SK-N-SH (cell line): ENCODE results near the gene APP. TPM values are rescaled to one million over a fixed set of nuclear protein-coding genes. Genes with fewer than 3 reads are reported as not detected.

Source experiments
- CTCF ChIA-PET: fragments of 300-600, 350-600 bp; formaldehyde crosslinking; extraction: SDS; loops from one replicate; lab custom pipeline; 2021; lab: Yijun Ruan, JAX
- POLR2A ChIA-PET: fragments of 350-600 bp; sonication (Branson Sonifier 250); formaldehyde crosslinking; extraction: SDS; loops from one replicate; lab custom pipeline; 2020; ENCODE audit warnings: antibody characterized with exemption, inconsistent platforms; lab: Yijun Ruan, JAX
- DNase-seq: peaks from one replicate; pipeline ENCODE4 v3.0.0; 2012
- H2AFZ ChIP-seq: fragments of 200-600 bp; sonication (generic); 2 replicates; pipeline ENCODE4 v1.8.1; 2016; ENCODE audit warnings: antibody characterized with exemption, mild to moderate bottlenecking, low read depth
- H3F3A ChIP-seq: fragments of 200-600 bp; sonication (generic); replicated peaks from 2 replicates; pipeline ENCODE3; 2016; ENCODE audit warnings: antibody characterized with exemption, mild to moderate bottlenecking; ENCODE audit not compliant: insufficient read depth
- H3K27ac ChIP-seq, 2 experiments: fragments of 200-500 bp in 1 of 2; fragments of 200-600 bp in 1 of 2; sonication (Bioruptor generic) in 1 of 2; sonication (generic), shearing (Covaris generic) in 1 of 2; 2 replicates each; pipeline versions ENCODE4 v1.5.1 to v1.6.1; 2014 to 2016; ENCODE audit warnings: low read depth in 2 of 2, inconsistent platforms in 1 of 2, low read length in 1 of 2, mild to moderate bottlenecking in 1 of 2, mixed read lengths in 1 of 2
- H3K27me3 ChIP-seq: fragments of 200-600 bp; sonication (generic), shearing (Covaris generic); 2 replicates; pipeline ENCODE4 v1.6.1; 2016; ENCODE audit warnings: mixed run types; ENCODE audit not compliant: insufficient read depth
- H3K36me3 ChIP-seq, 2 experiments: fragments of 200-500 bp in 1 of 2; fragments of 200-600 bp in 1 of 2; sonication (Bioruptor generic) in 1 of 2; sonication (generic) in 1 of 2; replicated peaks in 1 of 2; 2 replicates each; pipeline versions ENCODE3 to v1.5.1; 2014 to 2016; ENCODE audit warnings: low read length in 1 of 2, mild to moderate bottlenecking in 1 of 2; ENCODE audit not compliant: insufficient read depth in 2 of 2, control insufficient read depth in 1 of 2
- H3K4me1 ChIP-seq, 2 experiments: fragments of 200-500 bp in 1 of 2; fragments of 200-600 bp in 1 of 2; sonication (Bioruptor generic) in 1 of 2; sonication (generic), shearing (Covaris generic) in 1 of 2; 2 replicates each; pipeline versions ENCODE4 v1.5.1 to v1.6.1; 2014 to 2016; ENCODE audit warnings: low read depth in 1 of 2, low read length in 1 of 2, mixed run types in 1 of 2; ENCODE audit not compliant: insufficient read depth in 2 of 2, control insufficient read depth in 1 of 2
- H3K4me2 ChIP-seq: fragments of 200-600 bp; sonication (generic), shearing (Covaris generic); 2 replicates; pipeline ENCODE4 v1.6.1; 2017; ENCODE audit warnings: mixed run types
- H3K4me3 ChIP-seq, 2 experiments: fragments of 200-500 bp in 1 of 2; fragments of 200-600 bp in 1 of 2; sonication (Bioruptor generic) in 1 of 2; sonication (generic), shearing (Covaris generic) in 1 of 2; 2 replicates each; pipeline versions ENCODE4 v1.5.1 to v1.8.1; 2014 to 2016; ENCODE audit warnings: low read depth in 2 of 2, inconsistent platforms in 1 of 2, low read length in 1 of 2, mild to moderate bottlenecking in 1 of 2, mixed read lengths in 1 of 2, moderate library complexity in 1 of 2
- H3K79me2 ChIP-seq: fragments of 200-600 bp; sonication (generic); 2 replicates; pipeline ENCODE4 v1.8.1; 2017; ENCODE audit warnings: mild to moderate bottlenecking; ENCODE audit not compliant: insufficient read depth
- H3K9ac ChIP-seq: fragments of 200-600 bp; sonication (generic); 2 replicates; pipeline ENCODE4 v1.6.1; 2017; ENCODE audit warnings: mixed run types
- H3K9me2 ChIP-seq: fragments of 200-600 bp; sonication (generic); 2 replicates; pipeline ENCODE4 v1.6.1; 2017; ENCODE audit warnings: mixed run types
- H3K9me3 ChIP-seq: fragments of 200-600 bp; sonication (generic); 2 replicates; pipeline ENCODE4 v1.6.1; 2017; ENCODE audit warnings: mixed run types, mild to moderate bottlenecking, moderate library complexity
- H4K20me1 ChIP-seq: fragments of 200-600 bp; sonication (generic); 2 replicates; pipeline ENCODE4 v1.6.1; 2017; ENCODE audit warnings: mild to moderate bottlenecking, mixed run types; ENCODE audit not compliant: insufficient read depth
- CHD2 ChIP-seq: fragments of 150-350 bp; IDR thresholded peaks from 2 replicates; pipeline ENCODE4 v1.6.1; 2018; ENCODE audit warnings: low read length; ENCODE audit not compliant: partially characterized antibody
- CTCF ChIP-seq: fragments of 200-600 bp; sonication (generic); IDR thresholded peaks from 2 replicates; pipeline ENCODE4 v1.6.1; 2017; ENCODE audit warnings: antibody characterized with exemption, mild to moderate bottlenecking, moderate library complexity
- EP300 ChIP-seq, 2 experiments: IDR thresholded peaks; 2 replicates each; pipeline versions ENCODE4 v1.4.0 to v1.6.1; 2012; ENCODE audit warnings: borderline replicate concordance in 1 of 2, low read depth in 1 of 2, low read length in 1 of 2
- FOXJ3 ChIP-seq: sonication (generic); formaldehyde crosslinking; IDR thresholded peaks from 2 replicates; pipeline ENCODE4 v1.5.1; 2020; ENCODE audit warnings: mild to moderate bottlenecking, missing genetic modification reagents
- FOXM1 ChIP-seq: IDR thresholded peaks from 2 replicates; pipeline ENCODE4 v1.4.0; 2012; ENCODE audit warnings: low read depth, mild to moderate bottlenecking
- IRF3 ChIP-seq: fragments of 150-350 bp; IDR thresholded peaks from 2 replicates; pipeline ENCODE4 v1.6.1; 2016; ENCODE audit warnings: mild to moderate bottlenecking, low read depth, low read length
- JUND ChIP-seq: IDR thresholded peaks from 2 replicates; pipeline ENCODE4 v1.4.0; 2012
- MXI1 ChIP-seq: IDR thresholded peaks from 2 replicates; pipeline ENCODE4 v1.6.1; 2012; ENCODE audit warnings: mild to moderate bottlenecking, low read depth, low read length, improper control_type of control experiment
- NRF1 ChIP-seq: IDR thresholded peaks from 2 replicates; pipeline ENCODE4 v1.6.1; 2012; ENCODE audit warnings: low read depth, mild to moderate bottlenecking, low read length
- POLR2AphosphoS5 ChIP-seq: IDR thresholded peaks from 2 replicates; pipeline ENCODE4 v1.6.1; 2012; ENCODE audit warnings: low read depth, low read length
- REST ChIP-seq: IDR thresholded peaks from 2 replicates; pipeline ENCODE4 v1.6.1; 2012; ENCODE audit warnings: mild to moderate bottlenecking, low read depth, low read length, moderate library complexity
- RXRA ChIP-seq: IDR thresholded peaks from 2 replicates; pipeline ENCODE4 v1.4.0; 2012; ENCODE audit warnings: low read depth, mild to moderate bottlenecking, borderline replicate concordance
- SIN3A ChIP-seq: IDR thresholded peaks from 2 replicates; pipeline ENCODE4 v1.6.1; 2012; ENCODE audit warnings: low read depth, mild to moderate bottlenecking, low read length, moderate library complexity, borderline replicate concordance
- TEAD4 ChIP-seq: IDR thresholded peaks from 2 replicates; pipeline ENCODE4 v1.4.0; 2012; ENCODE audit warnings: mild to moderate bottlenecking, borderline replicate concordance; ENCODE audit not compliant: insufficient read depth
- USF1 ChIP-seq: IDR thresholded peaks from 2 replicates; pipeline ENCODE4 v1.4.0; 2012; ENCODE audit warnings: low read depth, borderline replicate concordance
- YY1 ChIP-seq: IDR thresholded peaks from 2 replicates; pipeline ENCODE4 v1.4.0; 2012; ENCODE audit warnings: low read depth, mild to moderate bottlenecking
- WGBS: methylation state at CpG from one replicate; pipeline ENCODE4 v1.1.6; 2017; ENCODE audit warnings: low lambda C conversion rate; 5-methylcytosine and 5-hydroxymethylcytosine counted together
- polyA plus RNA-seq, 3 experiments: library from polyadenylated mRNA; depleted of rRNA; stranded (reverse); fragments of >200 nt; gene quantifications; 2 replicates each; pipeline ENCODE4 v1.2.3, GENCODE V29; 2012

APP gene
- polyA plus RNA-seq, 1 of the 3 experiments (the other 2 are of a cell fraction), result 780 TPM

- H3K4me2 ChIP-seq, result no peak overlapping the region
- CTCF ChIA-PET, result no interaction called here
- WGBS, result 94% methylated on average over 7 of the region's 7 CpGs
- no peak overlapping the region for H2AFZ ChIP-seq
- no peak for DNase-seq
- POLR2A ChIA-PET, result no interaction called here
- H4K20me1 ChIP-seq, result no peaks in the 10 kb centered on the region
- no peak for TF ChIP-seq JUND
- no peak for TF ChIP-seq MXI1
- TF ChIP-seq TEAD4, result no peak
- TF ChIP-seq SIN3A, result no peak
- no peak for TF ChIP-seq IRF3
- TF ChIP-seq RXRA, result no peak
- no peak for TF ChIP-seq NRF1
- no peak for TF ChIP-seq FOXM1
- no peak for TF ChIP-seq USF1
- TF ChIP-seq YY1, result no peak
- TF ChIP-seq REST, result no peak
- TF ChIP-seq CTCF, result no peak
- no peak for TF ChIP-seq POLR2AphosphoS5
- TF ChIP-seq EP300 (IDR thresholded peaks at IDR 0.05; ENCODE audit: borderline replicate concordance in 1 of 2, low read depth in 1 of 2, low read length in 1 of 2), result no peak
- TF ChIP-seq CHD2, result no peak
- no peak for TF ChIP-seq FOXJ3 (CRISPR knock-in tag)
- TF ChIP-seq, all 33 proteins: peak for 0
- H3K9ac ChIP-seq, result no peak overlapping the region
- H3F3A ChIP-seq, result peaks cover 5% of the 10 kb centered on the region
- no peak overlapping the region for H3K27ac ChIP-seq
- no peaks in the 10 kb centered on the region for H3K27me3 ChIP-seq
- no peaks in the 10 kb centered on the region for H3K9me2 ChIP-seq
- peaks cover 75% of the 10 kb centered on the region for H3K79me2 ChIP-seq
- no peak overlapping the region for H3K4me3 ChIP-seq
- no peaks in the 10 kb centered on the region for H3K36me3 ChIP-seq
- no peaks in the 10 kb centered on the region for H3K9me3 ChIP-seq
- peaks cover 12 to 20% of the 10 kb centered on the region in 2 experiments; a peak in 3 of 4 replicates for H3K4me1 ChIP-seq
Measured at GRCh38 chr21:26077521-26077920, 93.0 kb downstream of the APP start.
